Upper lobe of right lung (tissue), 1 donor: ENCODE data around the gene AKR1C3. TPM values are rescaled to one million over a fixed set of nuclear protein-coding genes. Genes with fewer than 3 reads are reported as not detected.
"Not testable (repeated sequence)": the region's sequence is repeated elsewhere in the genome, so short reads cannot be mapped to it uniquely, and the experiment has no call there.

Source experiments
- ATAC-seq: fragments of 200-7000 bp; cut with Tn5 transposase; one replicate; pipeline ENCODE4 v1.9.1; 2020; ENCODE audit warnings: mild to moderate bottlenecking, moderate library complexity
- DNase-seq: peaks from one replicate; pipeline ENCODE4 v3.0.0-alpha.2; 2020
- H3K27ac ChIP-seq: fragments of 200-600 bp; one replicate; pipeline ENCODE4 v1.8.0; 2022
- H3K27me3 ChIP-seq: fragments of 200-600 bp; one replicate; pipeline ENCODE4 v1.8.0; 2022; ENCODE audit warnings: mild to moderate bottlenecking
- H3K36me3 ChIP-seq: fragments of 200-600 bp; one replicate; pipeline ENCODE4 v1.8.0; 2022
- H3K4me1 ChIP-seq: fragments of 200-600 bp; one replicate; pipeline ENCODE4 v1.8.0; 2022
- H3K4me3 ChIP-seq: fragments of 200-600 bp; one replicate; pipeline ENCODE4 v1.8.0; 2022; ENCODE audit warnings: mild to moderate bottlenecking
- H3K9me3 ChIP-seq: fragments of 200-600 bp; one replicate; pipeline ENCODE4 v1.8.0; 2022
- intact Hi-C: fragments of 100-400 bp; cut with DNase I; formaldehyde crosslinking; loops from one replicate; pipeline ENCODE4 v1.11.0; 2022
- long read RNA-seq: library from polyadenylated mRNA; unstranded; transcript quantifications from one replicate; pipeline ENCODE4 v2.0.0, GENCODE V29; 2021
- total RNA-seq: library from RNA; stranded (reverse); fragmentation: NEBNext Ultra II Directional; extraction: Animal tissue kit (Norgen Biotek cat#: 25700); gene quantifications from one replicate; pipeline ENCODE4 v1.2.1, GENCODE V29; 2021
- TF ChIP-seq, protein P1 (sequence below): fragments of 200-600 bp; IDR thresholded peaks from one replicate; pipeline ENCODE4 v1.8.0; 2022; ENCODE audit warnings: antibody characterized with exemption
- donor health status: DM: no; HTN: yes; CAD: no; lungs with severe emphysema.

Gene AKR1C3
- total RNA-seq = 63.6 TPM
- long read RNA-seq, transcript AKR1C3-201 (9 exons, 1,807 nt) = major isoform, 36 of 38 reads
- long read RNA-seq, partial matches to known transcripts = 0 of 38 reads
- long read RNA-seq, other reads (novel, unspliced or antisense) = 2 of 38 reads

DNA sequence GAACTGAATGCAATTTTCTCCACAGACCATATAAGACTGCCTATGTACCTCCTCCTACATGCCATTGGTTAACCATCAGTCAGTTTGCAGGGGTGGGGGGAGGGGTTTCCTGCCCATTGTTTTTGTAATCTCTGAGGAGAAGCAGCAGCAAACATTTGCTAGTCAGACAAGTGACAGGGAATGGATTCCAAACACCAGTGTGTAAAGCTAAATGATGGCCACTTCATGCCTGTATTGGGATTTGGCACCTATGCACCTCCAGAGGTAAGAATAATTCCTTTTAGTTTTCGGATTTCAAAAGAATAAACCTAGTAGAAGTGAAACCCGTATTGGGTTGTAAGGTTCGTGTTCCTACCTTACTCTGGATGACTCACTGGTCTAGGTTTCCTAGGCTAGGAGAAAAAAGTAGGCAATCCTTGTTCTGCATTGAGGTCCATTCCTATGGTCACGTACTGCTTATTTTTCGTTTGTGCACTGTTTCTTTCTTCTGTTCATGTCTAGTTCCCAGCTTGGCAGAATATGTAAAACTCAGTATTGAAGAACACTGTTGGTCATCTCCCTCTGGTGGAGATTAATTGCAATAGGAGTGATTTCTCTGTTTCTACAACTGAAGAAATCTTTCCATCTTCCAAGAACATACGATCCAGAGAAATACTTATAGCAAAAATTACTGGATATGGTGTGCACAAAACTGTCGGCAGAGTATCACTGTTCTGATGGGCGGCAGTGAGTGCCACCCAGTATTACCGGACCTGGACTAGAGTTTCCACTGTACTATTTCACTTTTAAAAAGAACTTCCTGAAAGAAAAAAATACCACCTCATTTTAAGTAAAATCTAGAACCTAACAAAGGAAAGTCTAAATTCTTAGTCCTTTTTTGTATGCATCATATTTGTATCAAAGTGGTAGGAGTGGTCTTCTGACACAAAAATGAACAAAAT, at the start of gene AKR1C3:
TSS of gene AKR1C3 (plus strand) at position 150 of the 941 bp plus-strand sequence. CDS start at position 181, 31 bp downstream.
- ATAC-seq = peak; percentile 86
- H3K27ac ChIP-seq = peak within 1 kb of the TSS; percentile 39
- intact Hi-C loops = loop anchor here (10.0 kb wide), 1 partner anchor 250 kb away; no protein-coding TSS in a partner anchor

DNA sequence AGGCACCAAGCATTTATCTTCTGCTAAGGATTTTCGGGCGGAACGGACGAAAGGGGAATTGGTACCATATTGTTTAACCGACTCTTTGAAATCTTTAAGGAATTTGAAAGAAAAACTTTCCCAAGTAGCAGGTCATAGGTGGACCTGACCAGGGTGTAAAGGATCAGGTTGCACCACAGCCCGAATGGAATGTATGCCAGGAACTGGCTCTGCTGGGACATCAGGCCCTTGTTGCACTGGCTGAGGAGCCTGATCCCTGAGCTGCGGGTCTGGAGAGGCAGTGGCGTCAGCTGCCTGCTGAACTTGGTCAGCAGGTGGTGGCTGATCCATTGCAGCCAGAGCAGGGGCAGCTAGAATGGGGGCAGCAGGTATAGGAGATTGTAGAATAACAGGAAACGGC, 49.1 kb upstream of the AKR1C3 start:
- intact Hi-C loops = no loop called here
- DNase-seq = peak; percentile 72

More for the DNA sequence above, at the start of gene AKR1C3:
- Histone ChIP-seq H3K4me3 (peak within 1 kb of the TSS; percentile 52), H3K4me1 (no peaks in the 10 kb centered on the region), H3K36me3 (peaks cover 11% of the 10 kb centered on the region), H3K27me3 (no peaks in the 10 kb centered on the region), H3K9me3 (no peaks in the 10 kb centered on the region)
- DNase-seq = no peak
- TF ChIP-seq, protein P1, sequence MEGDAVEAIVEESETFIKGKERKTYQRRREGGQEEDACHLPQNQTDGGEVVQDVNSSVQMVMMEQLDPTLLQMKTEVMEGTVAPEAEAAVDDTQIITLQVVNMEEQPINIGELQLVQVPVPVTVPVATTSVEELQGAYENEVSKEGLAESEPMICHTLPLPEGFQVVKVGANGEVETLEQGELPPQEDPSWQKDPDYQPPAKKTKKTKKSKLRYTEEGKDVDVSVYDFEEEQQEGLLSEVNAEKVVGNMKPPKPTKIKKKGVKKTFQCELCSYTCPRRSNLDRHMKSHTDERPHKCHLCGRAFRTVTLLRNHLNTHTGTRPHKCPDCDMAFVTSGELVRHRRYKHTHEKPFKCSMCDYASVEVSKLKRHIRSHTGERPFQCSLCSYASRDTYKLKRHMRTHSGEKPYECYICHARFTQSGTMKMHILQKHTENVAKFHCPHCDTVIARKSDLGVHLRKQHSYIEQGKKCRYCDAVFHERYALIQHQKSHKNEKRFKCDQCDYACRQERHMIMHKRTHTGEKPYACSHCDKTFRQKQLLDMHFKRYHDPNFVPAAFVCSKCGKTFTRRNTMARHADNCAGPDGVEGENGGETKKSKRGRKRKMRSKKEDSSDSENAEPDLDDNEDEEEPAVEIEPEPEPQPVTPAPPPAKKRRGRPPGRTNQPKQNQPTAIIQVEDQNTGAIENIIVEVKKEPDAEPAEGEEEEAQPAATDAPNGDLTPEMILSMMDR = peak; percentile 72

GRCh38 chr10:5046410-5046809, 47.8 kb upstream of the AKR1C3 start:
- no peak overlapping the region for H3K27ac ChIP-seq
- peaks cover 19% of the 10 kb centered on the region for H3K4me1 ChIP-seq
- TF ChIP-seq, protein P1 = no peak
- intact Hi-C loops = no loop called here
- no peaks in the 10 kb centered on the region for H3K27me3 ChIP-seq
- DNase-seq (no peak), ATAC-seq (peak; percentile 90)
- no peaks in the 10 kb centered on the region for H3K36me3 ChIP-seq
- no peak overlapping the region for H3K4me3 ChIP-seq
- H3K9me3 ChIP-seq = no peaks in the 10 kb centered on the region

More for the DNA sequence above, 49.1 kb upstream of the AKR1C3 start:
- TF ChIP-seq, protein P1 = no peak
- no peak overlapping the region for H3K27ac ChIP-seq
- H3K4me1 ChIP-seq = peaks cover 28% of the 10 kb centered on the region
- H3K4me3 ChIP-seq = no peak overlapping the region
- H3K36me3 ChIP-seq = no peaks in the 10 kb centered on the region
- peak; percentile 60 for ATAC-seq
- no peaks in the 10 kb centered on the region for H3K27me3 ChIP-seq
- no peaks in the 10 kb centered on the region for H3K9me3 ChIP-seq

DNA sequence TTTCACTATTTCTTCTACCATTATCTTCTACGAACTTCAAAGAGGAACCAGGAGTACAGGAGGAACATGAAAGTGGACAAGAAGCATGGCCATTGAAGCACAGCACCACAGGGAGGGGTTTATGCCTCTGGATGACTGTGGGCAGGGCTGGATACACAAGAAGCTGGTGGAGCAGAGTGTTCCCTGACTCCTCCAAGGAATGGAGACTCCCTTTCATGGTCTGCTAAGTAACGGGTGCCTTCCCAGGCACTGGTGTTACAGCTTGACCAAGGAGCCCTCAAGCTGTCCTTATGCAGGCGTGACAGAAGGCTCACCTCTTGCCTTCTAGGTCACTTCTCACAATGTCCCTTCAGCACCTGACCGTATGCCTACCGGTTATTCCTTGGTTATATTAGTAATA, 47.2 kb upstream of the AKR1C3 start:
- H3K9me3 ChIP-seq, DNase-seq, H3K36me3 ChIP-seq, H3K4me3 ChIP-seq, ATAC-seq, H3K27me3 ChIP-seq, intact Hi-C loops, H3K27ac ChIP-seq: not testable (repeated sequence)
- H3K4me1 ChIP-seq = peaks cover 14% of the 10 kb centered on the region

DNA sequence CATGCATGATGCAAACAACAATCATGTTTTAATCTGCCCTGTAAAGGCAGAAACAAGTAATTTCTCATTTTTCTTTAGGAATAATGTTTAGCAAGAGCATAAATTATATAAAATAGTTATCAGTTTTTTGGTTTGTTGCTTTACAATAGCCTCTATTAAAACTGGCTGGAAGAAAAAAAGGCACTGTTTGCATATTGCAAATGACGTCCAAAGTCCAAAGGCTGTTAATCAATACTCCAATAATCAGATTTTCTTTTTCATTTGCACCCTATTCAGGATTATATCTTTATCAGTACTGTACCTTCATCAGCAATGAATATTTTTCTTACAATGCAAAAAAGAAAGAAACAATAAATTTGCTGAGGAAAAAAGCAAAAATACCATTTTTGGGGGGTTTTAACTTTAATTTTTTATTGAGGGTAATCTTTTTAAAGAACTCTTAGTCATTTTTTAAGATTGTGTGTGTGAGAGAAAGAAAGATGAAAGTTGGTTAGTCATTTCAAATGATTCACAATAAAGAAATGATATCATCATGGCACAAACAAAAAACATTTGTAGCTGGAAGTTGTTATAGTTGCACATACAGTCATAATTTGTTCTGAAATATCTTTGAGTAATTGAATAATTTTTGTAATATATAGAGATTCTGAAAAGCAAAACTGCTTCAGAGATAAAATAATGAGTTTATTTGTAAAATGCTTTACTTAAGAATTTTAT, 46.1 kb upstream of the AKR1C3 start:
- DNase-seq (no peak), ATAC-seq (no peak)
- no peak overlapping the region for H3K4me3 ChIP-seq
- H3K9me3 ChIP-seq = no peaks in the 10 kb centered on the region
- H3K4me1 ChIP-seq = peaks cover 8% of the 10 kb centered on the region
- H3K27me3 ChIP-seq = no peaks in the 10 kb centered on the region
- H3K27ac ChIP-seq = no peak overlapping the region
- intact Hi-C loops = no loop called here
- TF ChIP-seq, protein P1 = no peak
- no peaks in the 10 kb centered on the region for H3K36me3 ChIP-seq

DNA sequence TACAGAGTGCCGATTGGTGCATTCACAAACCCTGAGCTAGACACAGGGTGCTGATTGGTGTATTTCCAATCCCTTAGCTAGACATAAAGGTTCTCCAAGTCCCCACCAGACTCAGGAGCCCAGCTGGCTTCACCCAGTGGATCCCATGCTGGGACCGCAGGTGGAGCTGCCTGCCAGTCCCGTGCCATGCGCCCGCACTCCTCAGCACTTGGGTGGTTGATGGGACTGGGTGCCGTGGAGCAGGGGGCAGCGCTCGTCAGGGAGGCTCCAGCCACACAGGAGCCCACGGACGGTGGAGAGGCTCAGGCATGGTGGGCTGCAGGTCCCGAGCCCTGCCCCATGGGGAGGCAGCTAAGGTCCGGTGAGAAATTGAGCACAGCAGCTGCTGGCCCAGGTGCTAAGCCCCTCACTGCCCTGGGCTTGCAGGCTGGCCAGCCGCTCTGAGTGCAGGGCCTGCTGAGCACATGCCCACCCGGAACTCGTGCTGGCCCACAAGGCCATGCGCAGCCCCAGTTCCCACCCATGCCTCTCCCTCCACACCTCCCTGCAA, 41.2 kb upstream of the AKR1C3 start:
- intact Hi-C loops, H3K36me3 ChIP-seq, H3K4me1 ChIP-seq, H3K27me3 ChIP-seq, H3K4me3 ChIP-seq, DNase-seq, H3K9me3 ChIP-seq, H3K27ac ChIP-seq: not testable (repeated sequence)
- peak; percentile 25 for ATAC-seq

DNA sequence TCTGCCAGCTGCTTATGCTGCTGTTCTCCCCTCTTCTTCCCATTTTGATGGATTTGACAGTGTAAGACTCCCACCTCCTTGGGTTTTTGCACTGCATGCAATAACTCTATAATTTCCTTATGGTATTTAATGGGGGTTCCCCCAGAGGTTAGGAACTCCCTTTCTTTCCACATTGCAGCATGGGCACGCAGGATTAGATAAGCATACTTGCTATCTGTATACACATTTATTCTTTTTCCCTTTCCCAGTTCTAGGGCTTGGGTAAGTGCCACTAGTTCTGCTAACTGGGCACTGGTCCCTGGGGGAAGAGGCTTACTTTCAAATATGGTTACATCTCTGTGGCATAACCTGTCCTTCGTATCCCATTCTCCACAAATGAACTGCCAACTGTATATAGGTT, 39.4 kb upstream of the AKR1C3 start:
- DNase-seq, H3K27me3 ChIP-seq, H3K4me1 ChIP-seq, H3K27ac ChIP-seq, ATAC-seq, H3K9me3 ChIP-seq, H3K4me3 ChIP-seq, intact Hi-C loops, H3K36me3 ChIP-seq: not testable (repeated sequence)

DNA sequence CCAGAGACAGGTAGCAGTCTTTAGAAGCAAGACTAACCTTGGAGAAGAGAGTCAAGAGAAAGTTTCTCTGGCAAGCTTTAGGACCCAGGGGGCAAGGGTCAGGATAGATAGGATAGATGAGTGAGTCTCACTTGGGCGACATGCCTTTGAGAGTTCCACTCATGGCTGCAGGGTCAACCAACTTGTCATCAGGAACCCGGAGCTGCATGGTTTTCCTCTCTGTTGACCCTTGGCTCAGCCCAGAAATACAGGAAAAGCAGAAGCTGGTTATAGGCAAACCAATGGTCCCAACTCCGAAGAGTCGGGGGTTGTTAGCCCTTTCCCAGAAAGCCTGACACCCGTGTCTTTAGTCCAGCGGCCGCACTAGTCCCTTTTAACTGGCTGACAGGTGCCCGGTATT, 34.9 kb upstream of the AKR1C3 start:
- H3K36me3 ChIP-seq, DNase-seq, H3K27ac ChIP-seq, H3K4me1 ChIP-seq, H3K27me3 ChIP-seq, ATAC-seq, H3K4me3 ChIP-seq, intact Hi-C loops, H3K9me3 ChIP-seq: not testable (repeated sequence)

DNA sequence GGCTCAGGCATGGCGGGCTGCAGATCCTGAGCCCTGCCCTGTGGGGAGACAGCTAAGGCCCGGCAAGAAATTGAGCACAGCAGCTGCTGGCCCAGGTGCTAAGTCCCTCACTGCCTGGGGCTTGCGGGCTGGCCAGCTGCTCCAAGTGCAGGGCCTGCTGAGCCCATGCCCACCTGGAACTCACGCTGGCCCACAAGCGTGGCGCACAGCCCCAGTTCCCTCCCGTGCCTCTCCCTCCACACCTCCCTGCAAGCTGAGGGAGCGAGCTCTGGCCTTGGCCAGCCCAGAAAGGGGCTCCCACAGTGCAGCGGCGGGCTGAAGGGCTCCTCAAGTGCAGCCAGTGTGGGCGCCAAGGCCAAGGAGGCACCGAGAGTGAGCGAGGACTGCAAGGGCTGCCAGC, 33.4 kb upstream of the AKR1C3 start:
- H3K27me3 ChIP-seq, intact Hi-C loops, ATAC-seq, H3K9me3 ChIP-seq, H3K36me3 ChIP-seq, DNase-seq, H3K4me1 ChIP-seq, H3K4me3 ChIP-seq, H3K27ac ChIP-seq: not testable (repeated sequence)
